ENCODE results near the gene SLC7A9. TPM values are rescaled to one million over a fixed set of nuclear protein-coding genes. Genes with fewer than 3 reads are reported as not detected.

Gene SLC7A9
- polyA plus RNA-seq, 2 of the 4 experiments (the other 2 are of a cell fraction), result 0.50 to 0.62 TPM

- TF ChIP-seq KDM5A (IDR thresholded peaks at IDR 0.05), result no peak
- TF ChIP-seq CHD4 (IDR thresholded peaks at IDR 0.05; ENCODE audit: borderline replicate concordance), result no peak
- TF ChIP-seq HOXB5 (CRISPR knock-in tag; IDR thresholded peaks at IDR 0.05), result no peak
- TF ChIP-seq CBX8 (IDR thresholded peaks at IDR 0.05), result no peak
- TF ChIP-seq USF2 (IDR thresholded peaks at IDR 0.05), result no peak
- TF ChIP-seq SMC3 (IDR thresholded peaks at IDR 0.05), result no peak
- no peak for TF ChIP-seq ZC3H11A (IDR thresholded peaks at IDR 0.05)
- no peak for TF ChIP-seq JUNB (IDR thresholded peaks at IDR 0.05)
- TF ChIP-seq HOXA7 (CRISPR knock-in tag; IDR thresholded peaks at IDR 0.05), result no peak
- no peak for TF ChIP-seq HDAC2 (IDR thresholded peaks at IDR 0.05)
- TF ChIP-seq RCOR1 (IDR thresholded peaks at IDR 0.05; ENCODE audit: low read depth, low read length), result no peak
- no peak for TF ChIP-seq MYC (IDR thresholded peaks at IDR 0.05; ENCODE audit: borderline replicate concordance, low read length)
- no peak for TF ChIP-seq E2F6 (IDR thresholded peaks at IDR 0.05; ENCODE audit: borderline replicate concordance, low read depth)
- no peak for TF ChIP-seq ESRRA (IDR thresholded peaks at IDR 0.05; ENCODE audit: borderline replicate concordance, low read length)
- 71% methylated on average over 9 of the region's 9 CpGs for WGBS (ENCODE audit: missing lambda C conversion rate)
- no peak overlapping the region for H3K4me3 ChIP-seq
- H3K27ac ChIP-seq, result no peak overlapping the region
- no peak for ATAC-seq
- ChIA-PET CTCF (interaction anchor here (0.9 kb wide), 1 partner anchor 9 kb away, joined by 3 read pairs; no protein-coding TSS in a partner anchor), POLR2A (no interaction called here)
- H3K4me2 ChIP-seq, result no peak overlapping the region
- no peak for DNase-seq (ENCODE audit: low read depth in 1 of 2, low spot score in 1 of 2)
- H3K4me1 ChIP-seq, result peaks cover 11% of the 10 kb centered on the region; the same call in 1 of the 3 replicates
- H3K9me3 ChIP-seq, result no peaks in the 10 kb centered on the region
- FAIRE-seq, result no peak
Observed at GRCh38 chr19:32874605-32875004, 5.0 kb upstream of the SLC7A9 start.

GRCh38 chr19:32873247-32873959 is 3.8 kb upstream of the SLC7A9 start:
- no peak for FAIRE-seq

More at GRCh38 chr19:32873247-32873959, 3.8 kb upstream of the SLC7A9 start:
- no peaks in the 10 kb centered on the region for H3K9me3 ChIP-seq
- ATAC-seq (no peak), DNase-seq (ENCODE audit: low read depth in 1 of 2, low spot score in 1 of 2) (no peak)
- no peak overlapping the region for H3K4me2 ChIP-seq
- TF ChIP-seq HES2 (IDR thresholded peaks at IDR 0.05), result no peak
- no peak for TF ChIP-seq JUNB (IDR thresholded peaks at IDR 0.05)
- TF ChIP-seq HOXB13 (CRISPR knock-in tag; IDR thresholded peaks at IDR 0.05; ENCODE audit: low read depth), result no peak
- no peak for TF ChIP-seq REST (IDR thresholded peaks at IDR 0.05)
- no peak for TF ChIP-seq HMGXB4 (CRISPR knock-in tag; IDR thresholded peaks at IDR 0.05; ENCODE audit: borderline replicate concordance)
- TF ChIP-seq ESRRA (IDR thresholded peaks at IDR 0.05; ENCODE audit: borderline replicate concordance, low read length), result no peak
- TF ChIP-seq MAFK (IDR thresholded peaks at IDR 0.05; ENCODE audit: partially characterized antibody), result no peak
- no peak for TF ChIP-seq HOXA7 (CRISPR knock-in tag; IDR thresholded peaks at IDR 0.05)
- no peak for TF ChIP-seq ZSCAN20 (CRISPR knock-in tag; IDR thresholded peaks at IDR 0.05)
- H3K27ac ChIP-seq, result no peak overlapping the region
- POLR2A ChIA-PET, result no interaction called here
- CTCF ChIA-PET, result no interaction called here
- no peak overlapping the region for H3K4me3 ChIP-seq
- 81% methylated on average over 18 of the region's 18 CpGs for WGBS (ENCODE audit: missing lambda C conversion rate)
- peaks cover 11% of the 10 kb centered on the region; the same call in 1 of the 3 replicates for H3K4me1 ChIP-seq
